ENCODE measurements around the gene DBI. TPM values are rescaled to one million over a fixed set of nuclear protein-coding genes. Genes with fewer than 3 reads are reported as not detected.

DBI gene
- total RNA-seq, 2 experiments from 2014 or later: 142 to 143 TPM

- Mint-ChIP-seq H3K27ac (no peak overlapping the region), H3K36me3 (ENCODE audit: low read depth) (no peaks in the 10 kb centered on the region), H3K4me3 (no peak overlapping the region), H3K27me3 (no peaks in the 10 kb centered on the region), H3K4me1 (ENCODE audit: low read depth) (no peaks in the 10 kb centered on the region), H3K9me3 (no peaks in the 10 kb centered on the region)
- CTCF ChIA-PET: no interaction called here
- intact Hi-C loops (cut with micrococcal nuclease): no loop called here
- POLR2A ChIA-PET: interaction anchor here (2.2 kb wide), 1 partner anchor 18 kb away, joined by 9 read pairs; no protein-coding TSS in a partner anchor
- ATAC-seq (no peak), DNase-seq (no peak)
- no peak for TF ChIP-seq CTCF (IDR thresholded peaks at IDR 0.05)
Measured at GRCh38 chr2:119349289-119349688, 17.5 kb upstream of the DBI start.

DNA sequence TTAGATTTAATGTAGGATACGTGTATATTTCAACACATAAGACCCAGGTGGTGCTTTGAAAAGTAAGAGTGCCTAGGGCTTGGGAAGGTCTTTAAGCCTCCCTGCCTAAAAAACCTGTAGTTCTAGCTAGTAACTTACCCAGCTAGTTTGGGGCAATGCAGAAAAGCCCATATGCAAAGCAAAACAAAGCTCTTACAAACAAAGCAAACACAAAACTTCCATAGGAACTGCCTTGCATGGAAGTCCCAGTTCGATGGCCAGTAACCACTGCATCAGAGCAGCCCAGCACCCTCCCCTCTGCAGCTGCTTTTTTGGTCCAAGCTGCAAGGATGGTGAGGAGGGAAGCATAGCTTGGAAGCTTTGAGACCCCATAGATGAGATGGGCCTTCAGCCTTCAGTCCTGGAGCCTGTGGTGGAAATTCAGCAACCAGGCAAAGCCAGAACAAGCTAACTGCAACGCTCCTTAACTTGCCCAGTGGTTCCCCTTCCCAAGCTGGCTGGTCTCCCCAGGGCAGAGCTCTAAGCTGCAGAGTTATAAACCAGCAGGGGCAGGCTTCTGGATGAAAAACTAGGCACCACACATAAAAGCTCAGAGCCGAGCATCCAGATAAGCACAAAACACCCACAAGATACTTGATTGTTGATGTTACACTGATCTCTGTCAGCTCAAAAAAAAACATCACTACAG, 16.3 kb upstream of the DBI start:
- Mint-ChIP-seq H3K27me3 (no peaks in the 10 kb centered on the region), H3K4me3 (no peak overlapping the region), H3K27ac (no peak overlapping the region), H3K4me1 (ENCODE audit: low read depth) (peaks cover 2% of the 10 kb centered on the region), H3K9me3 (no peaks in the 10 kb centered on the region), H3K36me3 (ENCODE audit: low read depth) (no peaks in the 10 kb centered on the region)
- TF ChIP-seq CTCF (IDR thresholded peaks at IDR 0.05): no peak
- intact Hi-C loops (cut with micrococcal nuclease): no loop called here
- CTCF ChIA-PET: interaction anchor here (1.1 kb wide), 1 partner anchor 468 kb away, joined by 3 read pairs; no protein-coding TSS in a partner anchor
- POLR2A ChIA-PET: interaction anchor here (0.9 to 2.2 kb wide), 3 partner anchors 9 to 29 kb away, joined by 3 to 9 read pairs (median 4); no protein-coding TSS in a partner anchor
- no peak for DNase-seq
- no peak for ATAC-seq

GRCh38 chr2:119352357-119352756, 14.4 kb upstream of the DBI start:
- Mint-ChIP-seq H3K27ac (no peak overlapping the region), H3K4me3 (no peak overlapping the region), H3K9me3 (no peaks in the 10 kb centered on the region), H3K4me1 (ENCODE audit: low read depth) (peaks cover 12% of the 10 kb centered on the region), H3K27me3 (no peaks in the 10 kb centered on the region), H3K36me3 (ENCODE audit: low read depth) (peaks cover 1% of the 10 kb centered on the region)
- TF ChIP-seq CTCF (IDR thresholded peaks at IDR 0.05): no peak
- DNase-seq (no peak), ATAC-seq (no peak)
- POLR2A ChIA-PET: interaction anchor here (0.5 kb wide), 1 partner anchor 405 kb away, joined by 4 read pairs; no protein-coding TSS in a partner anchor
- CTCF ChIA-PET: no interaction called here
- intact Hi-C loops (cut with micrococcal nuclease): no loop called here

GRCh38 chr2:119354860-119355259, 11.9 kb upstream of the DBI start:
- ChIA-PET POLR2A (interaction anchor here (1.5 kb wide), 1 partner anchor 12 kb away, joined by 4 read pairs; the partner anchor contains the start of genes C2orf76 and DBI), CTCF (no interaction called here)
- Mint-ChIP-seq H3K4me1 (ENCODE audit: low read depth) (peaks cover 12% of the 10 kb centered on the region), H3K36me3 (ENCODE audit: low read depth) (peaks cover 1% of the 10 kb centered on the region), H3K27ac (no peak overlapping the region), H3K4me3 (no peak overlapping the region), H3K27me3 (no peaks in the 10 kb centered on the region), H3K9me3 (no peaks in the 10 kb centered on the region)
- no peak for TF ChIP-seq CTCF (IDR thresholded peaks at IDR 0.05)
- no peak for DNase-seq
- no peak for ATAC-seq
- intact Hi-C loops (cut with micrococcal nuclease): no loop called here

DNA sequence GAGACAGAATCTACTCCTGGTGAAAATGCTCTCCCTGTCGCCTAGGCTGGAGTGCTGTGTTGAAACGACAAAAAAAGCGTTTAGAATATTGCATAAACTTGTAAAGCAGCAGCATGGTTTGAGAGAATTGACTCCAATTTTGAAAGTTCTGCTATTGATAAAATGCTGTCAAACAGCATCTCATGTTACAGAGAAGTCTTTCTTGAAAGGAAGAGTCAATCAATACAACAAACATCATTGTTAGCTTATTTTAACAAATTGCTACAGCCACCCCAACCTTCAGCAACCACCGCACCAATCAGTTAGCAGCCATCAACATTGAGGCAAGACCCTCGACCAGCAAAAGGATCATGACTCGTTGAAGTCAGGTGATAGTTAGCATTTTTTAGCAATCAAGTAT, 7.0 kb upstream of the DBI start:
- ATAC-seq: no peak
- peaks cover 1% of the 10 kb centered on the region for H3K36me3 Mint-ChIP-seq (ENCODE audit: low read depth)
- H3K27me3 Mint-ChIP-seq: no peaks in the 10 kb centered on the region
- POLR2A ChIA-PET: interaction anchor here (1.1 kb wide), 1 partner anchor 9 kb away, joined by 3 read pairs; no protein-coding TSS in a partner anchor
- intact Hi-C loops (cut with micrococcal nuclease): no loop called here
- CTCF ChIA-PET: no interaction called here
- H3K4me1 Mint-ChIP-seq (ENCODE audit: low read depth): peaks cover 34% of the 10 kb centered on the region
- H3K4me3 Mint-ChIP-seq: no peak overlapping the region
- TF ChIP-seq CTCF (IDR thresholded peaks at IDR 0.05): no peak
- DNase-seq: no peak
- H3K27ac Mint-ChIP-seq: no peak overlapping the region
- no peaks in the 10 kb centered on the region for H3K9me3 Mint-ChIP-seq

All from activated CD8-positive, alpha-beta T cell treated with anti-CD3 and anti-CD28 coated beads for 36 hours (primary cell).